Measurements from ENCODE around the gene PLIN4. TPM values are rescaled to one million over a fixed set of nuclear protein-coding genes. Genes with fewer than 3 reads are reported as not detected.
"Not testable (repeated sequence)": the region's sequence is repeated elsewhere in the genome, so short reads cannot be mapped to it uniquely, and the experiment has no call there.

The PLIN4 gene
- total and polyA plus RNA-seq, 2 experiments from 2014 or later: 0.08 TPM; not detected in 1

- H3K9me2 ChIP-seq (ENCODE audit: insufficient read depth): no peaks in the 10 kb centered on the region
- TF ChIP-seq EZH2 (IDR thresholded peaks at IDR 0.05; ENCODE audit: insufficient read depth, poor library complexity, severe bottlenecking): no peak
- TF ChIP-seq EZH2phosphoT487 (IDR thresholded peaks at IDR 0.05; ENCODE audit: insufficient read depth, low read depth): no peak
- peaks cover 37% of the 10 kb centered on the region for H3K27me3 ChIP-seq (replicated peaks; ENCODE audit: insufficient read depth)
Measured at GRCh38 chr19:4533334-4533733, 15.0 kb upstream of the PLIN4 start.

GRCh38 chr19:4531562-4532165 lies 13.4 kb upstream of the PLIN4 start:
- Histone ChIP-seq H3K27ac (no peak overlapping the region), H2AFZ (no peak overlapping the region), H3K4me1 (ENCODE audit: insufficient read depth) (no peaks in the 10 kb centered on the region), H3K9ac (no peak overlapping the region), H3K9me3 (ENCODE audit: low read depth) (no peaks in the 10 kb centered on the region), H3K4me2 (ENCODE audit: unreplicated experiment) (no peak overlapping the region), H4K20me1 (ENCODE audit: insufficient read depth) (no peaks in the 10 kb centered on the region), H3K36me3 (ENCODE audit: low read depth) (no peaks in the 10 kb centered on the region), H3K4me3 (no peak overlapping the region), H3K79me2 (ENCODE audit: insufficient read depth) (no peaks in the 10 kb centered on the region), H3K9me2 (ENCODE audit: insufficient read depth) (no peaks in the 10 kb centered on the region), H3K27me3 (replicated peaks; ENCODE audit: insufficient read depth) (peaks cover 24% of the 10 kb centered on the region), H3F3A (ENCODE audit: insufficient read depth) (no peaks in the 10 kb centered on the region)
- no peak for DNase-seq
- TF ChIP-seq EZH2phosphoT487 (IDR thresholded peaks at IDR 0.05; ENCODE audit: insufficient read depth, low read depth) (no peak), EZH2 (IDR thresholded peaks at IDR 0.05; ENCODE audit: insufficient read depth, poor library complexity, severe bottlenecking) (no peak)
- in situ Hi-C loops (cut with MboI): no loop called here
- WGBS, 2 experiments (ENCODE audit: low coverage in 1 of 2, low lambda C conversion rate in 2 of 2, missing lambda C conversion rate in 2 of 2): 67 to 68% methylated on average over 15 to 28 of the region's 28 CpGs

More at GRCh38 chr19:4533334-4533733, 15.0 kb upstream of the PLIN4 start:
- H3K4me3 ChIP-seq: no peak overlapping the region
- H3K4me2 ChIP-seq (ENCODE audit: unreplicated experiment): no peak overlapping the region
- no peaks in the 10 kb centered on the region for H3K9me3 ChIP-seq (ENCODE audit: low read depth)
- no peaks in the 10 kb centered on the region for H3F3A ChIP-seq (ENCODE audit: insufficient read depth)
- H3K27ac ChIP-seq: no peak overlapping the region
- H4K20me1 ChIP-seq (ENCODE audit: insufficient read depth): no peaks in the 10 kb centered on the region
- no peak overlapping the region for H2AFZ ChIP-seq
- no peaks in the 10 kb centered on the region for H3K4me1 ChIP-seq (ENCODE audit: insufficient read depth)
- no peak for DNase-seq
- 76% methylated on average over 9 of the region's 9 CpGs for WGBS, 2 experiments (ENCODE audit: low coverage in 1 of 2, low lambda C conversion rate in 2 of 2, missing lambda C conversion rate in 2 of 2)
- H3K79me2 ChIP-seq (ENCODE audit: insufficient read depth): no peaks in the 10 kb centered on the region
- no peaks in the 10 kb centered on the region for H3K36me3 ChIP-seq (ENCODE audit: low read depth)
- in situ Hi-C loops (cut with MboI): no loop called here
- H3K9ac ChIP-seq: no peak overlapping the region

DNA sequence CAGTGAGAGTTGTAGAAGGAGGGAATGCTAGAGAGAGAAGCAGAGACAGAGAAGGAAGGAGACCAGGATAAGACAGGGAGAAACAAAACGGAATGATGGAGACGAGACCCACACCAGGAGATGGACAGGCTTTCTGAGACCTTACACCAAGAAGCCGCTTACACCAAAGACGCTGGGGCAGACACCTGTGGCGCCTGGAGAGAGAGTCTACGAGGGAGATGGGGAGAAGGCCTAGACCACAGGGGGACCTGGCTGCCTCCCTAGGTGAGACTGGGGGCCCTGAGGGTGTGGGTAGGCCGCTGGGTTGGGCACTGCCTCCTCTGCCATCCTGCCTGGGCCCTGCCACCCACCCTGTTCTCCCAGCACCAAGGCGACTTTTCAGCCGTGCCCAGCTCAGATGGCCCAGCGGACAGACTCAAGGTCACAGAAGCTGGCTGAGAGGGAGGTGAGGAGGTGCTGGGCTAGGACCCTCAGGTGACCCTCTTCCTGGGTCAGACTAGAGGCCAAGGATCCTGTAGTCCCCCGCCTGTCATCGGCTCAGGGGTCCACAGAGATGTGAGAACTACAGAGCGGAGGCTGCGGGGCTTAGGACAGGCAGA lies 11.7 kb upstream of the PLIN4 start:
- no peaks in the 10 kb centered on the region for H3K9me3 ChIP-seq (ENCODE audit: low read depth)
- H3K9me2 ChIP-seq (ENCODE audit: insufficient read depth): no peaks in the 10 kb centered on the region
- H4K20me1 ChIP-seq (ENCODE audit: insufficient read depth): no peaks in the 10 kb centered on the region
- H3K27me3 ChIP-seq (replicated peaks; ENCODE audit: insufficient read depth): peaks cover 11% of the 10 kb centered on the region
- H3K4me1 ChIP-seq (ENCODE audit: insufficient read depth): no peaks in the 10 kb centered on the region
- in situ Hi-C loops (cut with MboI): no loop called here
- H3K9ac ChIP-seq: no peak overlapping the region
- no peak for DNase-seq
- no peak for TF ChIP-seq EZH2phosphoT487 (IDR thresholded peaks at IDR 0.05; ENCODE audit: insufficient read depth, low read depth)
- TF ChIP-seq EZH2 (IDR thresholded peaks at IDR 0.05; ENCODE audit: insufficient read depth, poor library complexity, severe bottlenecking): no peak
- no peak overlapping the region for H3K4me2 ChIP-seq (ENCODE audit: unreplicated experiment)
- H3K36me3 ChIP-seq (ENCODE audit: low read depth): no peaks in the 10 kb centered on the region
- no peaks in the 10 kb centered on the region for H3K79me2 ChIP-seq (ENCODE audit: insufficient read depth)
- H3K4me3 ChIP-seq: no peak overlapping the region
- H2AFZ ChIP-seq: no peak overlapping the region
- WGBS, 2 experiments (ENCODE audit: low coverage in 1 of 2, low lambda C conversion rate in 2 of 2, missing lambda C conversion rate in 2 of 2): 67 to 69% methylated on average over 13 to 14 of the region's 14 CpGs
- no peaks in the 10 kb centered on the region for H3F3A ChIP-seq (ENCODE audit: insufficient read depth)
- no peak overlapping the region for H3K27ac ChIP-seq

- WGBS, 2 experiments (ENCODE audit: low coverage in 1 of 2, low lambda C conversion rate in 2 of 2, missing lambda C conversion rate in 2 of 2): 70 to 71% methylated on average over 15 of the region's 15 CpGs
- Histone ChIP-seq H3F3A (ENCODE audit: insufficient read depth) (no peaks in the 10 kb centered on the region), H3K9me3 (ENCODE audit: low read depth) (no peaks in the 10 kb centered on the region)
Measured at GRCh38 chr19:4528843-4529242, 10.6 kb upstream of the PLIN4 start.

DNA sequence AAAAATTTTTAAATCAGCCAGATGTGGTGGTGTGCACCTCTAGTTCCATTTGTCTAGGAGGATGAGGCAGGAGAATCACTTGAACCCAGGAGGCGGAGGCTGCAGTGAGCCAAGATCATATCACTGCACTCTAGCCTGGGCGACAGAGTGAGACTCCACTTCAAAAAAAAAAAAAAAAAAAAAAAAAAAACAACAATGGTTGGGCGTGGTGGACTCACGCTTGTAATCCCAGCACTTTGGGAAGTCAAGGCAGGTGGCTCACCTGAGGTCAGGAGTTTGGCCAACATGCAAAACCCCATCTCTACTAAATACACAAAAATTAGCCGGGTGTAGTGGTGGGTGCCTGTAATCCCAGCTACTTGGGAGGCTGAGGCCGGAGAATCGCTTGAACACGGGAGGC lies 9.1 kb upstream of the PLIN4 start:
- H3K9me2 ChIP-seq (ENCODE audit: insufficient read depth); H3K79me2 ChIP-seq (ENCODE audit: insufficient read depth); H3K27ac ChIP-seq; H3K4me1 ChIP-seq (ENCODE audit: insufficient read depth); in situ Hi-C loops (cut with MboI); H3F3A ChIP-seq (ENCODE audit: insufficient read depth); H3K4me2 ChIP-seq (ENCODE audit: unreplicated experiment); H3K4me3 ChIP-seq; H3K9me3 ChIP-seq (ENCODE audit: low read depth); H3K36me3 ChIP-seq (ENCODE audit: low read depth); H4K20me1 ChIP-seq (ENCODE audit: insufficient read depth); DNase-seq; H3K9ac ChIP-seq; H3K27me3 ChIP-seq (replicated peaks; ENCODE audit: insufficient read depth); H2AFZ ChIP-seq: not testable (repeated sequence)
- WGBS, 2 experiments (ENCODE audit: low coverage in 1 of 2, low lambda C conversion rate in 2 of 2, missing lambda C conversion rate in 2 of 2): 92 to 93% methylated on average over 7 to 8 of the region's 8 CpGs

More at GRCh38 chr19:4528843-4529242, 10.6 kb upstream of the PLIN4 start:
- in situ Hi-C loops (cut with MboI): no loop called here
- Histone ChIP-seq H4K20me1 (ENCODE audit: insufficient read depth) (no peaks in the 10 kb centered on the region), H3K27ac (no peak overlapping the region), H3K4me1 (ENCODE audit: insufficient read depth) (no peaks in the 10 kb centered on the region), H3K27me3 (replicated peaks; ENCODE audit: insufficient read depth) (peaks cover 2% of the 10 kb centered on the region; the same call in 1 of the 2 replicates), H3K9me2 (ENCODE audit: insufficient read depth) (no peaks in the 10 kb centered on the region), H3K36me3 (ENCODE audit: low read depth) (no peaks in the 10 kb centered on the region), H3K9ac (no peak overlapping the region), H3K4me3 (no peak overlapping the region), H3K4me2 (ENCODE audit: unreplicated experiment) (no peak overlapping the region), H3K79me2 (ENCODE audit: insufficient read depth) (no peaks in the 10 kb centered on the region), H2AFZ (no peak overlapping the region)
- no peak for DNase-seq
- TF ChIP-seq EZH2 (IDR thresholded peaks at IDR 0.05; ENCODE audit: insufficient read depth, poor library complexity, severe bottlenecking) (no peak), EZH2phosphoT487 (IDR thresholded peaks at IDR 0.05; ENCODE audit: insufficient read depth, low read depth) (no peak)
